ENCODE data around the gene STT3A. TPM values are rescaled to one million over a fixed set of nuclear protein-coding genes. Genes with fewer than 3 reads are reported as not detected.

STT3A gene
- total and polyA plus RNA-seq, 2 donors (not counting 1 experiment from before 2014, with no cell fraction given) = 257 to 375 TPM

- H3K27me3 ChIP-seq (ENCODE audit: control insufficient read depth, insufficient read depth, low read length) = no peaks in the 10 kb centered on the region
- H3K9me3 ChIP-seq (ENCODE audit: control insufficient read depth, insufficient read depth, low read depth, low read length) = no peaks in the 10 kb centered on the region
- H3K79me2 ChIP-seq (ENCODE audit: control insufficient read depth, insufficient read depth, low read length) = no peaks in the 10 kb centered on the region
- no peaks in the 10 kb centered on the region for H3K4me1 ChIP-seq (ENCODE audit: control insufficient read depth, extremely low read depth, insufficient read depth, low read length)
- no peak overlapping the region for H3K27ac ChIP-seq (ENCODE audit: insufficient read depth, low read length)
- H3K9ac ChIP-seq (ENCODE audit: insufficient read depth, low read length) = no peak overlapping the region
- DNase-seq (ENCODE audit: low read depth in 2 of 2) = peak in 1 of 2 donors; percentile 11
- no peak overlapping the region for H2AFZ ChIP-seq (ENCODE audit: low read length)
- H3K36me3 ChIP-seq (ENCODE audit: control insufficient read depth, insufficient read depth, low read length) = peaks cover 2% of the 10 kb centered on the region
- TF ChIP-seq EZH2 (IDR thresholded peaks at IDR 0.05; ENCODE audit: low read length, missing control alignments) (no peak), CTCF (conservative IDR thresholded peaks at IDR 0.05 in 1 of 2, IDR thresholded peaks at IDR 0.05 in 1 of 2; ENCODE audit: low read depth in 1 of 2, low read length in 2 of 2) (no peak)
- H3K4me2 ChIP-seq (ENCODE audit: extremely low read depth, insufficient read depth, low read length) = no peak overlapping the region
- no peak overlapping the region for H3K4me3 ChIP-seq (replicated peaks in 1 of 4; ENCODE audit: control extremely low read depth in 1 of 4, insufficient read depth in 1 of 4, low read depth in 3 of 4, low read length in 4 of 4)
- H4K20me1 ChIP-seq (ENCODE audit: control insufficient read depth, extremely low read depth, insufficient read depth, low read length) = no peaks in the 10 kb centered on the region
Measured at GRCh38 chr11:125585487-125585886, 7.2 kb upstream of the STT3A start.

- no peaks in the 10 kb centered on the region for H3K27me3 ChIP-seq (ENCODE audit: control insufficient read depth, insufficient read depth, low read length)
- no peak for DNase-seq (ENCODE audit: low read depth in 2 of 2)
- no peaks in the 10 kb centered on the region for H3K9me3 ChIP-seq (ENCODE audit: control insufficient read depth, insufficient read depth, low read depth, low read length)
- TF ChIP-seq EZH2 (IDR thresholded peaks at IDR 0.05; ENCODE audit: low read length, missing control alignments) (no peak), CTCF (conservative IDR thresholded peaks at IDR 0.05 in 1 of 2, IDR thresholded peaks at IDR 0.05 in 1 of 2; ENCODE audit: low read depth in 1 of 2, low read length in 2 of 2) (no peak)
- no peak overlapping the region for H3K27ac ChIP-seq (ENCODE audit: insufficient read depth, low read length)
- H3K4me2 ChIP-seq (ENCODE audit: extremely low read depth, insufficient read depth, low read length) = no peak overlapping the region
- H3K4me3 ChIP-seq (replicated peaks in 1 of 4; ENCODE audit: control extremely low read depth in 1 of 4, insufficient read depth in 1 of 4, low read depth in 3 of 4, low read length in 4 of 4) = no peak overlapping the region
- no peaks in the 10 kb centered on the region for H3K79me2 ChIP-seq (ENCODE audit: control insufficient read depth, insufficient read depth, low read length)
- no peak overlapping the region for H2AFZ ChIP-seq (ENCODE audit: low read length)
- no peaks in the 10 kb centered on the region for H4K20me1 ChIP-seq (ENCODE audit: control insufficient read depth, extremely low read depth, insufficient read depth, low read length)
- H3K9ac ChIP-seq (ENCODE audit: insufficient read depth, low read length) = no peak overlapping the region
- no peaks in the 10 kb centered on the region for H3K4me1 ChIP-seq (ENCODE audit: control insufficient read depth, extremely low read depth, insufficient read depth, low read length)
- peaks cover 2% of the 10 kb centered on the region for H3K36me3 ChIP-seq (ENCODE audit: control insufficient read depth, insufficient read depth, low read length)
Measured at GRCh38 chr11:125586623-125587022, 6.0 kb upstream of the STT3A start.

- DNase-seq (ENCODE audit: low read depth in 2 of 2) = no peak
- Histone ChIP-seq H3K9ac (ENCODE audit: insufficient read depth, low read length) (no peak overlapping the region), H3K27ac (ENCODE audit: insufficient read depth, low read length) (no peak overlapping the region), H3K4me2 (ENCODE audit: extremely low read depth, insufficient read depth, low read length) (no peak overlapping the region), H3K4me1 (ENCODE audit: control insufficient read depth, extremely low read depth, insufficient read depth, low read length) (no peaks in the 10 kb centered on the region), H4K20me1 (ENCODE audit: control insufficient read depth, extremely low read depth, insufficient read depth, low read length) (no peaks in the 10 kb centered on the region), H3K9me3 (ENCODE audit: control insufficient read depth, insufficient read depth, low read depth, low read length) (no peaks in the 10 kb centered on the region), H3K27me3 (ENCODE audit: control insufficient read depth, insufficient read depth, low read length) (no peaks in the 10 kb centered on the region), H3K4me3 (replicated peaks in 1 of 4; ENCODE audit: control extremely low read depth in 1 of 4, insufficient read depth in 1 of 4, low read depth in 3 of 4, low read length in 4 of 4) (no peak overlapping the region), H2AFZ (ENCODE audit: low read length) (no peak overlapping the region), H3K36me3 (ENCODE audit: control insufficient read depth, insufficient read depth, low read length) (peaks cover 2% of the 10 kb centered on the region), H3K79me2 (ENCODE audit: control insufficient read depth, insufficient read depth, low read length) (no peaks in the 10 kb centered on the region)
- no peak for TF ChIP-seq EZH2 (IDR thresholded peaks at IDR 0.05; ENCODE audit: low read length, missing control alignments)
- no peak for TF ChIP-seq CTCF (conservative IDR thresholded peaks at IDR 0.05 in 1 of 2, IDR thresholded peaks at IDR 0.05 in 1 of 2; ENCODE audit: low read depth in 1 of 2, low read length in 2 of 2)
Measured at GRCh38 chr11:125587480-125587879, 5.2 kb upstream of the STT3A start.
